Panc1 (cell line): Measurements from ENCODE around the gene MADD.
"Not testable (repeated sequence)": the region's sequence is repeated elsewhere in the genome, so short reads cannot be mapped to it uniquely, and the experiment has no call there.

ENCODE experiments used
- POLR2AphosphoS5 ChIP-seq: IDR thresholded peaks from 2 replicates; pipeline ENCODE4 v1.6.1; 2012; ENCODE audit warnings: mild to moderate bottlenecking, low read depth, low read length, moderate library complexity
- TF ChIP-seq, protein P1 (sequence below): fragments of 450-650 bp; IDR thresholded peaks from 2 replicates; pipeline ENCODE4 v1.5.1; 2017; ENCODE audit warnings: mild to moderate bottlenecking

DNA sequence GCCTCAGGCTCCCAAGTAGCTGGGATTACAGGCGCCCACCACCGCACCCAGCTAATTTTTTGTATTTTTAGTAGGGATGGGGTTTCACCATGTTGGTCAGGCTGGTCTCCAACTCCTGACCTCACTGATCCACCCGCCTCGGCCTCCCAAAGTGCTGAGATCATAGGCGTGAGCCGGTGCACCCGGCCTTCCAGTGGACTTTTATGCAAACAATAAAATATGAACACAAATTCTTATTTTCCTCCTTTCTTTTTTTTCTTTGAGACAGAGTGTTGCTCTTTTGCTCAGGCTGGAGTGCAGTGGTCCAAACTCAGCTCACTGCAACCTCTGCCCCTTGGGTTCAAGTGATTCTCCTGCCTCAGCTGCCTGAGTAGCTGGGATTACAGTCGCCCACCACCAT lies 46.6 kb downstream of the MADD start:
- TF ChIP-seq, protein P1, sequence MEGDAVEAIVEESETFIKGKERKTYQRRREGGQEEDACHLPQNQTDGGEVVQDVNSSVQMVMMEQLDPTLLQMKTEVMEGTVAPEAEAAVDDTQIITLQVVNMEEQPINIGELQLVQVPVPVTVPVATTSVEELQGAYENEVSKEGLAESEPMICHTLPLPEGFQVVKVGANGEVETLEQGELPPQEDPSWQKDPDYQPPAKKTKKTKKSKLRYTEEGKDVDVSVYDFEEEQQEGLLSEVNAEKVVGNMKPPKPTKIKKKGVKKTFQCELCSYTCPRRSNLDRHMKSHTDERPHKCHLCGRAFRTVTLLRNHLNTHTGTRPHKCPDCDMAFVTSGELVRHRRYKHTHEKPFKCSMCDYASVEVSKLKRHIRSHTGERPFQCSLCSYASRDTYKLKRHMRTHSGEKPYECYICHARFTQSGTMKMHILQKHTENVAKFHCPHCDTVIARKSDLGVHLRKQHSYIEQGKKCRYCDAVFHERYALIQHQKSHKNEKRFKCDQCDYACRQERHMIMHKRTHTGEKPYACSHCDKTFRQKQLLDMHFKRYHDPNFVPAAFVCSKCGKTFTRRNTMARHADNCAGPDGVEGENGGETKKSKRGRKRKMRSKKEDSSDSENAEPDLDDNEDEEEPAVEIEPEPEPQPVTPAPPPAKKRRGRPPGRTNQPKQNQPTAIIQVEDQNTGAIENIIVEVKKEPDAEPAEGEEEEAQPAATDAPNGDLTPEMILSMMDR = not testable (repeated sequence)
- not testable (repeated sequence) for TF ChIP-seq POLR2AphosphoS5
